H1 (cell line): Measurements from ENCODE around the gene DHRS12. TPM values are rescaled to one million over a fixed set of nuclear protein-coding genes. Genes with fewer than 3 reads are reported as not detected.

Experiments used
- BACH1 ChIP-seq: IDR thresholded peaks from 2 replicates; pipeline ENCODE4 v1.6.1; 2012; ENCODE audit warnings: low read length, improper control_type of control experiment
- CHD7 ChIP-seq: fragments of 300-600 bp; sonication (generic); IDR thresholded peaks from 2 replicates; pipeline ENCODE4 v1.7.1; 2012; ENCODE audit warnings: low read length, moderate library complexity, mild to moderate bottlenecking, inconsistent platforms; ENCODE audit not compliant: insufficient replicate concordance
- GABPA ChIP-seq: IDR thresholded peaks from 2 replicates; pipeline ENCODE4 v1.6.1; 2011; ENCODE audit warnings: mild to moderate bottlenecking, low read length, moderate library complexity, borderline replicate concordance; ENCODE audit not compliant: insufficient read depth
- JUN ChIP-seq: IDR thresholded peaks from 2 replicates; pipeline ENCODE4 v1.6.1; 2011; ENCODE audit warnings: low read depth, mild to moderate bottlenecking, improper control_type of control experiment, low read length
- KDM5A ChIP-seq: fragments of 200-600 bp; IDR thresholded peaks from 2 replicates; pipeline ENCODE4 v1.7.1; 2012; ENCODE audit warnings: mild to moderate bottlenecking, low read length, inconsistent platforms, mixed read lengths
- SP1 ChIP-seq: IDR thresholded peaks from 2 replicates; pipeline ENCODE4 v1.6.1; 2011; ENCODE audit warnings: low read depth, low read length
- TEAD4 ChIP-seq: IDR thresholded peaks from 2 replicates; pipeline ENCODE4 v1.6.1; 2012; ENCODE audit warnings: low read depth, low read length, inconsistent platforms, mixed read lengths
- polyA plus RNA-seq, 7 experiments: library from polyadenylated mRNA; depleted of rRNA in 3 of 7; stranded (reverse) in 5 of 7; unstranded in 2 of 7; fragments of >200 nt in 5 of 7; fragments of 200-250 nt in 2 of 7; gene quantifications; 1 replicate in 5 of 7; 2 replicates in 1 of 7; 4 replicates in 1 of 7; pipeline versions ENCODE4 v1.2.1 to v1.2.3, GENCODE V29; 2011 to 2013; ENCODE audit warnings: missing spikeins in 2 of 7, mixed read lengths in 2 of 7
- total RNA-seq: library from RNA; stranded (reverse); fragmentation: NEBNext Ultra II Directional; extraction: Animal tissue kit (Norgen Biotek cat#: 25700); gene quantifications from 2 replicates; pipeline ENCODE4 v1.2.1, GENCODE V29; 2021

DHRS12 gene
- total and polyA plus RNA-seq, 2 of the 8 experiments (the other 6 are each of a cell fraction or from before 2014, with no cell fraction given): 8.7 TPM

GRCh38 chr13:51782026-51782710, 21.8 kb downstream of the DHRS12 start (continued):
- TF ChIP-seq CHD7 (no peak), SP1 (no peak), BACH1 (no peak), TEAD4 (no peak), JUN (no peak), KDM5A (no peak), GABPA (no peak)
